Measurements from ENCODE around the gene SPNS2. TPM values are rescaled to one million over a fixed set of nuclear protein-coding genes. Genes with fewer than 3 reads are reported as not detected.

The SPNS2 gene
- total and polyA plus RNA-seq, 10 of the 15 experiments (the other 5 are each of a cell fraction or from before 2014, with no cell fraction given): 0.04 to 1.1 (median 0.23) TPM; not detected in 2

DNA sequence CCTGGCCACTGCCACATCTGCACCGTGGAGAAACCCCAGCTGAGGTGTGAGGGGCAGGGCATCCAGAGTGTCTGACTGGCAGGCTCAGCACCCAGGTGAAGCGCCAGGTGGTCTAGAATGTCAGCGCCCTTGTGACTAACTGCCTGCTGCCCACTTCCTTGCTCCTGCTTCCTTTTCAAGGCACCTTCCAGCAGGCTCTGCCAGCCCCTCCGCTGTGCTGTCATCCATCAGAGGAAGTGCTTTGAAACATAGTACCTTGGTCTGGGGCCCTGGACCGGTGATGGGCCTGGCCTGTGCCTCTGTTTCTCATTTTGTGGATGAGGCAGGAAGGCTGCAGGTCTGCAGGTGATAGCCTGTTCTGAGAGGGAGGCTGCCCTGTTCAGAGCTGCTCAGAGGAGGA, 5.5 kb downstream of the SPNS2 start:
- Histone ChIP-seq H3K27me3 (replicated peaks in 1 of 2; ENCODE audit: control insufficient read depth in 2 of 2, insufficient read depth in 2 of 2, low read length in 1 of 2) (peaks cover 11 to 15% of the 10 kb centered on the region in 2 experiments), H3K4me2 (ENCODE audit: control insufficient read depth, insufficient read depth) (no peak overlapping the region), H3K36me3 (ENCODE audit: control insufficient read depth in 2 of 2, insufficient read depth in 2 of 2, low read length in 1 of 2) (no peaks in the 10 kb centered on the region), H3K79me2 (ENCODE audit: control insufficient read depth, insufficient read depth, low read length) (no peaks in the 10 kb centered on the region), H3K4me1 (ENCODE audit: control insufficient read depth, insufficient read depth, low read length) (peaks cover 2% of the 10 kb centered on the region; the same call in 1 of the 2 replicates), H3K4me3 (no peak overlapping the region), H3K9me3 (replicated peaks; ENCODE audit: control insufficient read depth, insufficient read depth, low read length) (no peaks in the 10 kb centered on the region), H3K27ac (ENCODE audit: control insufficient read depth, insufficient read depth) (no peak overlapping the region), H2AFZ (ENCODE audit: control insufficient read depth, low read depth, low read length) (no peak overlapping the region), H3K9ac (ENCODE audit: control insufficient read depth, insufficient read depth, low read length) (no peak overlapping the region), H4K20me1 (ENCODE audit: control insufficient read depth, insufficient read depth) (no peaks in the 10 kb centered on the region)
- DNase-seq (ENCODE audit: low read depth, low spot score) (no peak), FAIRE-seq (no peak), ATAC-seq (no peak; the same call in 1 of the 3 replicates)
- ChIA-PET CTCF (no interaction called here), RAD21 (ENCODE audit: unreplicated experiment) (no interaction called here), SMC1A (ENCODE audit: uncharacterized antibody, unreplicated experiment) (no interaction called here), POLR2A (no interaction called here)
- BruUV-seq (replicated peaks): no TSS peak
- intact Hi-C loops (cut with micrococcal nuclease; ENCODE audit: unreplicated experiment): no loop called here
- TF ChIP-seq, protein P1, sequence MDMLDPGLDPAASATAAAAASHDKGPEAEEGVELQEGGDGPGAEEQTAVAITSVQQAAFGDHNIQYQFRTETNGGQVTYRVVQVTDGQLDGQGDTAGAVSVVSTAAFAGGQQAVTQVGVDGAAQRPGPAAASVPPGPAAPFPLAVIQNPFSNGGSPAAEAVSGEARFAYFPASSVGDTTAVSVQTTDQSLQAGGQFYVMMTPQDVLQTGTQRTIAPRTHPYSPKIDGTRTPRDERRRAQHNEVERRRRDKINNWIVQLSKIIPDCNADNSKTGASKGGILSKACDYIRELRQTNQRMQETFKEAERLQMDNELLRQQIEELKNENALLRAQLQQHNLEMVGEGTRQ (IDR thresholded peaks at IDR 0.05; ENCODE audit: borderline replicate concordance, low read depth, low read length): no peak
- TF ChIP-seq, protein P2, sequence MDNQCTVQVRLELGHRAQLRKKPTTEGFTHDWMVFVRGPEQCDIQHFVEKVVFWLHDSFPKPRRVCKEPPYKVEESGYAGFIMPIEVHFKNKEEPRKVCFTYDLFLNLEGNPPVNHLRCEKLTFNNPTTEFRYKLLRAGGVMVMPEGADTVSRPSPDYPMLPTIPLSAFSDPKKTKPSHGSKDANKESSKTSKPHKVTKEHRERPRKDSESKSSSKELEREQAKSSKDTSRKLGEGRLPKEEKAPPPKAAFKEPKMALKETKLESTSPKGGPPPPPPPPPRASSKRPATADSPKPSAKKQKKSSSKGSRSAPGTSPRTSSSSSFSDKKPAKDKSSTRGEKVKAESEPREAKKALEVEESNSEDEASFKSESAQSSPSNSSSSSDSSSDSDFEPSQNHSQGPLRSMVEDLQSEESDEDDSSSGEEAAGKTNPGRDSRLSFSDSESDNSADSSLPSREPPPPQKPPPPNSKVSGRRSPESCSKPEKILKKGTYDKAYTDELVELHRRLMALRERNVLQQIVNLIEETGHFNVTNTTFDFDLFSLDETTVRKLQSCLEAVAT (IDR thresholded peaks at IDR 0.05): no peak
- TF ChIP-seq KLF5 (IDR thresholded peaks at IDR 0.05; ENCODE audit: partially characterized antibody): no peak
- TF ChIP-seq EGR1 (IDR thresholded peaks at IDR 0.05; ENCODE audit: borderline replicate concordance in 1 of 2, low read depth in 2 of 2, low read length in 2 of 2): no peak
- TF ChIP-seq, protein P3, sequence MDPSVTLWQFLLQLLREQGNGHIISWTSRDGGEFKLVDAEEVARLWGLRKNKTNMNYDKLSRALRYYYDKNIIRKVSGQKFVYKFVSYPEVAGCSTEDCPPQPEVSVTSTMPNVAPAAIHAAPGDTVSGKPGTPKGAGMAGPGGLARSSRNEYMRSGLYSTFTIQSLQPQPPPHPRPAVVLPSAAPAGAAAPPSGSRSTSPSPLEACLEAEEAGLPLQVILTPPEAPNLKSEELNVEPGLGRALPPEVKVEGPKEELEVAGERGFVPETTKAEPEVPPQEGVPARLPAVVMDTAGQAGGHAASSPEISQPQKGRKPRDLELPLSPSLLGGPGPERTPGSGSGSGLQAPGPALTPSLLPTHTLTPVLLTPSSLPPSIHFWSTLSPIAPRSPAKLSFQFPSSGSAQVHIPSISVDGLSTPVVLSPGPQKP (IDR thresholded peaks at IDR 0.05; ENCODE audit: low read depth, low read length): no peak
- no peak for TF ChIP-seq SMARCA5 (IDR thresholded peaks at IDR 0.05)
- TF ChIP-seq MYB (IDR thresholded peaks at IDR 0.05; ENCODE audit: borderline replicate concordance, low read depth, low read length): no peak
- no peak for TF ChIP-seq HDGF (IDR thresholded peaks at IDR 0.05)
- TF ChIP-seq CBFB (IDR thresholded peaks at IDR 0.05; ENCODE audit: low read depth): no peak
- no peak for TF ChIP-seq PAX5 (IDR thresholded peaks at IDR 0.05; ENCODE audit: borderline replicate concordance, low read depth, low read length)
- no peak for TF ChIP-seq SREBF2 (IDR thresholded peaks at IDR 0.05; ENCODE audit: low read length)
- no peak for TF ChIP-seq HDAC2 (IDR thresholded peaks at IDR 0.05)
- no peak for TF ChIP-seq RUNX3 (IDR thresholded peaks at IDR 0.05; ENCODE audit: low read length)
- no peak for TF ChIP-seq CHD1 (IDR thresholded peaks at IDR 0.05; ENCODE audit: low read depth, low read length)
- TF ChIP-seq ETV6 (conservative IDR thresholded peaks at IDR 0.05 in 1 of 2, IDR thresholded peaks at IDR 0.05 in 1 of 2; ENCODE audit: borderline replicate concordance in 1 of 2, low read depth in 1 of 2): no peak
- TF ChIP-seq, protein P4, sequence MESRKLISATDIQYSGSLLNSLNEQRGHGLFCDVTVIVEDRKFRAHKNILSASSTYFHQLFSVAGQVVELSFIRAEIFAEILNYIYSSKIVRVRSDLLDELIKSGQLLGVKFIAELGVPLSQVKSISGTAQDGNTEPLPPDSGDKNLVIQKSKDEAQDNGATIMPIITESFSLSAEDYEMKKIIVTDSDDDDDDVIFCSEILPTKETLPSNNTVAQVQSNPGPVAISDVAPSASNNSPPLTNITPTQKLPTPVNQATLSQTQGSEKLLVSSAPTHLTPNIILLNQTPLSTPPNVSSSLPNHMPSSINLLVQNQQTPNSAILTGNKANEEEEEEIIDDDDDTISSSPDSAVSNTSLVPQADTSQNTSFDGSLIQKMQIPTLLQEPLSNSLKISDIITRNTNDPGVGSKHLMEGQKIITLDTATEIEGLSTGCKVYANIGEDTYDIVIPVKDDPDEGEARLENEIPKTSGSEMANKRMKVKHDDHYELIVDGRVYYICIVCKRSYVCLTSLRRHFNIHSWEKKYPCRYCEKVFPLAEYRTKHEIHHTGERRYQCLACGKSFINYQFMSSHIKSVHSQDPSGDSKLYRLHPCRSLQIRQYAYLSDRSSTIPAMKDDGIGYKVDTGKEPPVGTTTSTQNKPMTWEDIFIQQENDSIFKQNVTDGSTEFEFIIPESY (IDR thresholded peaks at IDR 0.05): no peak
- no peak for TF ChIP-seq JUND (IDR thresholded peaks at IDR 0.05; ENCODE audit: low read depth, low read length)
- WGBS (ENCODE audit: insufficient coverage, insufficient replicate concordance, low lambda C conversion rate, missing lambda C conversion rate): 1% methylated on average over 5 of the region's 5 CpGs
- in situ Hi-C loops (cut with MboI): no loop called here
